MG63 (cell line): ENCODE measurements around the gene IFT22. TPM values are rescaled to one million over a fixed set of nuclear protein-coding genes. Genes with fewer than 3 reads are reported as not detected.
"Not testable (repeated sequence)": the region's sequence is repeated elsewhere in the genome, so short reads cannot be mapped to it uniquely, and the experiment has no call there.

ENCODE experiments used
- DNase-seq: peaks from one replicate; pipeline ENCODE4 v3.0.0-alpha.2; 2020
- H3K27me3 ChIP-seq: fragments of 250-450 bp; sonication (Bioruptor Pico); 2 replicates; pipeline ENCODE4 v1.5.1; 2020; ENCODE audit warnings: mild to moderate bottlenecking, moderate library complexity
- H3K36me3 ChIP-seq: fragments of 250-450 bp; sonication (Bioruptor Pico); 2 replicates; pipeline ENCODE4 v1.5.1; 2020; ENCODE audit warnings: mild to moderate bottlenecking, moderate library complexity
- H3K4me3 ChIP-seq: fragments of 250-450 bp; sonication (Bioruptor Pico); 2 replicates; pipeline ENCODE4 v1.5.1; 2020; ENCODE audit warnings: mild to moderate bottlenecking, moderate library complexity
- H3K9me3 ChIP-seq: fragments of 250-450 bp; sonication (Bioruptor Pico); 2 replicates; pipeline ENCODE4 v1.5.1; 2020; ENCODE audit warnings: mild to moderate bottlenecking, moderate library complexity
- total RNA-seq: library from RNA; depleted of rRNA; stranded (reverse); fragments of >200 nt; shearing (Covaris generic); gene quantifications from 2 replicates; pipeline ENCODE4 v1.2.3, GENCODE V29; 2014; ENCODE audit warnings: low replicate concordance

IFT22 gene
- total RNA-seq, 1 experiment from 2014 or later = 21.1 TPM

DNA sequence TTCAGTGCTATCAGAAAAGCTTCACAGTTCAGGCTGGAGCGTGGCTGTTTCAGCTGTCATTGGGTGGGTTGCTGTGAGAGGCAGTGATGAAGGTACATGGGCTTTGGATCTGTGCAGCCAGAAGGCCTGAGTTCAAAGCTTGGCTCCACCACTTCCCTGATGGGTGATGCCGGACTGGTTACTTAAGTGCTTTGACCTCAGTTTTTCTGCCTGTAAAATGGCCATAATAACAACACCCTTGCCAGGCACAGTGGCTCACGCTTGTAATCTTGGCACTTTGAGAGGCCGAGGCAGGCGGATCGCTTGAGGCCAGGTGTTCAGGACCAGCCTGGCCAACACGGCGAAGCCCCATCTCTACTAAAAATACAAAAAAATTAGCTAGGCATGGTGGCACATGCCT lies 10.4 kb upstream of the IFT22 start:
- no peaks in the 10 kb centered on the region for H3K36me3 ChIP-seq
- no peak overlapping the region for H3K4me3 ChIP-seq
- no peaks in the 10 kb centered on the region for H3K9me3 ChIP-seq
- H3K27me3 ChIP-seq = no peaks in the 10 kb centered on the region
- no peak for DNase-seq

- Histone ChIP-seq H3K9me3 (no peaks in the 10 kb centered on the region), H3K36me3 (no peaks in the 10 kb centered on the region), H3K27me3 (no peaks in the 10 kb centered on the region), H3K4me3 (no peak overlapping the region)
- DNase-seq = no peak
Measured at GRCh38 chr7:101330011-101330484, 8.4 kb upstream of the IFT22 start.

- DNase-seq = no peak
- Histone ChIP-seq H3K36me3 (no peaks in the 10 kb centered on the region), H3K9me3 (no peaks in the 10 kb centered on the region), H3K4me3 (no peak overlapping the region), H3K27me3 (no peaks in the 10 kb centered on the region)
Measured at GRCh38 chr7:101328159-101328558, 6.5 kb upstream of the IFT22 start.

- no peak for DNase-seq
- Histone ChIP-seq H3K27me3 (no peaks in the 10 kb centered on the region), H3K4me3 (no peak overlapping the region), H3K36me3 (no peaks in the 10 kb centered on the region), H3K9me3 (no peaks in the 10 kb centered on the region)
Measured at GRCh38 chr7:101319401-101319800, 2.2 kb downstream of the IFT22 start.

- H3K4me3 ChIP-seq = no peak overlapping the region
- peak; percentile 3 for DNase-seq
- no peaks in the 10 kb centered on the region for H3K27me3 ChIP-seq
- no peaks in the 10 kb centered on the region for H3K36me3 ChIP-seq
- H3K9me3 ChIP-seq = no peaks in the 10 kb centered on the region; the same call in 1 of the 2 replicates
Measured at GRCh38 chr7:101315336-101315735, 6.3 kb downstream of the IFT22 start.

DNA sequence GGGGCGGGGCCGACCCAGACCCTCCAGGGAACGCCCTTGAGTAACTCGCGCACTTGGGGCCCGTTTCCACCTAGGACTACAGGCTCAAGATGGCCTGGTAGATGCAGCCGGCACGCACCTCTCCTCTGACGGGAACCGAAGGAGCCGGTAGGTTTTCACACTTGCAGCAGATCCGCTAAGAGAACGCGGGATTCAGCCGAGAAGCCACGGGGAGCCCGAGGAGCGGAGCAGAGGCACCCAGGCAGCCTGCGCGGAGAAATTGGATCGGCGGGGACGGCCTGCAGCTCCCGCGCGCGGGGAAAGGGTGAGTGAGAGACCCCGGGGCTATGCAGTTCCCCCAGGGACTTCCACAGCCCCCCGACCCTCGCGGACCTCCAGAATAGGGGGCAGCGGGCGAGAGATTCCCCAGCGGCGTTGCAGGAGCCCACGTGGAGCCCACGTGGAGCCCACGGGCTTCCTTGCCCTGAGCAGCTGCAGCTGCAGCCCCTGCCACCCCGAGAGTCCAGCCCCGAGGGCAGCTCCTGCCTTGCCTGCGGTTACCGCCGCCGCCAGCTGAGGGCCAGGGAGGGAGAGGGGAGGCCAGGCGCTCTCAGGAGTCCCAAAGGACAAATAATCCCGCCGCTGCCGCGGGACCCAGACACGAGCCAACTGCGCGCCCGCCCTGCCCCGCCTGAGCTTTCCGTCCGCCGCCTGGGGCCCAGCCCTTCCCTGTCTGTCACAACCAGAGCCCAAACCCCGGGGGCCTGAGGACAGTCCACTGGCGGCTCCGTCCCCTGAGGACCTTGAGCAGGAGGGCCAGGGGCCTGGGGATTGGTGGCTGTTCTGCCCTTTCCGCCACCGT lies 13.1 kb downstream of the IFT22 start:
- DNase-seq = peak; percentile 45
- peak overlapping the region; percentile 43 for H3K4me3 ChIP-seq
- H3K27me3 ChIP-seq = no peaks in the 10 kb centered on the region
- no peaks in the 10 kb centered on the region; the same call in 1 of the 2 replicates for H3K9me3 ChIP-seq
- H3K36me3 ChIP-seq = no peaks in the 10 kb centered on the region

GRCh38 chr7:101306307-101306706 lies 15.3 kb downstream of the IFT22 start:
- Histone ChIP-seq H3K4me3 (no peak overlapping the region), H3K9me3 (no peaks in the 10 kb centered on the region; the same call in 1 of the 2 replicates), H3K36me3 (no peaks in the 10 kb centered on the region), H3K27me3 (no peaks in the 10 kb centered on the region)
- no peak for DNase-seq

- Histone ChIP-seq H3K4me3 (no peak overlapping the region), H3K36me3 (no peaks in the 10 kb centered on the region), H3K9me3 (peaks cover 7% of the 10 kb centered on the region; the same call in 1 of the 2 replicates), H3K27me3 (no peaks in the 10 kb centered on the region)
- no peak for DNase-seq
Measured at GRCh38 chr7:101303102-101303701, 18.4 kb downstream of the IFT22 start.

- H3K9me3 ChIP-seq = peaks cover 7% of the 10 kb centered on the region; the same call in 1 of the 2 replicates
- no peaks in the 10 kb centered on the region for H3K36me3 ChIP-seq
- H3K4me3 ChIP-seq = no peak overlapping the region
- no peak for DNase-seq
- H3K27me3 ChIP-seq = no peaks in the 10 kb centered on the region
Measured at GRCh38 chr7:101302641-101303101, 18.9 kb downstream of the IFT22 start.

- Histone ChIP-seq H3K27me3 (no peaks in the 10 kb centered on the region), H3K36me3 (no peaks in the 10 kb centered on the region), H3K9me3 (peaks cover 7% of the 10 kb centered on the region; the same call in 1 of the 2 replicates), H3K4me3 (no peak overlapping the region)
- DNase-seq = no peak
Measured at GRCh38 chr7:101300465-101301376, 20.9 kb downstream of the IFT22 start.

- no peaks in the 10 kb centered on the region for H3K27me3 ChIP-seq
- no peak for DNase-seq
- no peak overlapping the region for H3K4me3 ChIP-seq
- peaks cover 7% of the 10 kb centered on the region; the same call in 1 of the 2 replicates for H3K9me3 ChIP-seq
- H3K36me3 ChIP-seq = no peaks in the 10 kb centered on the region
Measured at GRCh38 chr7:101299511-101300464, 21.8 kb downstream of the IFT22 start.

DNA sequence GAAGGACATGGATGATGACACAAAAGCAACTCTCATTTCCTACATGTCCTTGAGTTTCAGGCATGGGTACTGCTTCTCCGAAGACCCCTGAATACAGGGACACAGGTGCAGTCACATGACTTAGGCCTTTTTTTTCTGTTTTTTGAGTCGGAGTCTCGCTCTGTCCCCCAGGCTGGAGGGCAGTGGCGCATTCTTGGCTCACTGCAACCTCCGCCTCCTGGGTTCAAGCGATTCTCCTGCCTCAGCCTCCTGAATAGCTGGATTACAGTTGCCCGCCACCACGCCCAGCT lies 26.8 kb downstream of the IFT22 start:
- no peaks in the 10 kb centered on the region for H3K9me3 ChIP-seq
- no peak for DNase-seq
- no peak overlapping the region for H3K4me3 ChIP-seq
- no peaks in the 10 kb centered on the region for H3K27me3 ChIP-seq
- no peaks in the 10 kb centered on the region for H3K36me3 ChIP-seq

DNA sequence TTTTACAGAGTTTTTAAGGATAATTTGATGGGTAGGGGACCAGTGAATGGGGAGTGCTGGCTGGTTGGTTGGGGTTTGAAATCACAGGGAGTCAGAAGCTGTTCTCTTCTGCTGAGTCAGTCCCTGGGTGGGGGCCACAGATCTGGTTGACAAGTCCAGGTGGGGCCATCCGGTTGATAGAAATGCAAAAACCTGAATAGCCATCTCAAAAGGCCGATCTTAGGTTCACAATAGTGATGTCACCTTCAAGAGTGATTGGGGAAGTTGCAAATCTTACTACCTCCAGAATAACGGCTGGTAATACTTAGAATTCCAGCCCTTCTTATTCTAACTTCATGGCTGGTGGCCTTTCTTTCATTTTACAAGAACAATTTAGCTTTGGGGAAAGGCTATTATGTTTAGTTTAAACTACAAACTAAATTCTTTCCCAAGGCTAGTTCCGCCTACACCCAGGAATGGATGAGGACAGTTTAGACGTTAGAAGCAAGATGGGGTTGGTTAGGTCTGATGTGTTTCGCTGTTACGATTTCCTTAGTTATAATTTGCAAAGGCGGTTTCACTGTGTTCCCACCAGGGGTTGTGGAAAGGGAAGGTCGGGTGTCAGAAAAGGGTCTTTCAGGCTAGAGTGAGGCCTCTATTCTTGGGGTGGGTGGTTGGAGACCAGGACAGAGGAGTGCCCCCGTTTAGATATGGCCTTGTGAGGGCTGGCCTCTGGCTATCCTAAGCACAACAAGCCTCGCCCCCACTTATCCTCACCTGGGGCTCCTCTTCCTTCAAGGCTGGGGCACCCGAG lies 27.4 kb downstream of the IFT22 start:
- Histone ChIP-seq H3K9me3 (no peaks in the 10 kb centered on the region), H3K36me3 (no peaks in the 10 kb centered on the region), H3K4me3 (no peak overlapping the region), H3K27me3 (no peaks in the 10 kb centered on the region)
- no peak for DNase-seq

DNA sequence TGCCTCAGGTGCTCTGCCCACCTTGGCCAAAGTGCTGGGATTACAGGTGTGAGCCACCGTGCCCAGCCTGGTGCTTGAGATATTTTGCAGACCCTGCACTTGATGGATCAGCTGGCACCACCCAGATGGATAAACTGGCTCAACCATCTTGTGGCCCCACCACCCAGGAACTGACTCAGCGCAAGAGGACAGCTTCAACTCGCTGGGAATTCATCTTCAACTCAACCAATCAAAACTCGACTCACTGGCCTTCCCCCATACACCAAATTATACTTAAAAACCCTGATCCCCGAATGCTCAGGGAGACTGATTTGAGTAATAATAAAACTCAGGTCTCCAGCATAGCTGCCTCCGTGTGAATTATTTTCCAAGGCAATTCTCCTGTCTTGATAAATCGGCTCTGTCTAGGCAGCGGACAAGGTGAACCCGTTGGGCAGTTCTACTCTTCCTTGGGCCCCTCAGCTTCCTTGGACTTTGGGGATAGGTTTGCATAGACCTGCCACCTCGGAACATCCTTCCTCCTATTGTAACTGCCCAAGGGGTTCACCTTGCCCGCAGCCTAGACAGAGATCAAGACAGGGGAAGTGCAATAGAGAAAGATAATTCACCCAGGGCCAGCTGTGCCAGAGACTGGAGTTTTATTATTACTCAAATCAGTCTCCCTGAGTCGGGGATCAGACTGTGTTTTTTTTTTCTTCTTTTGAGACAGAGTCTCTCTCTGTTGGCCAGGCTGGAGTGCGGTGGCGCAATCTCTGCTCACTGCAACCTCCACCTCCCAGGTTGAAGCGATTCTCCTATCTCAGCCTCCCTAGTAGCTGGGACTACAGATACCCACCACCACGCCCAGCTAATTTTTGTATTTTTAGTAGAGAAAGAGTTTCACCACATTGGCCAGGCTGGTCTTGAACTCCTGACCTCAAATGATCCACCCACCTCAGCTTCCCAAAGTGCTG lies 28.3 kb downstream of the IFT22 start:
- H3K36me3 ChIP-seq, H3K27me3 ChIP-seq, H3K9me3 ChIP-seq, H3K4me3 ChIP-seq, DNase-seq: not testable (repeated sequence)
